ENCODE results near the gene GDF10.

Gene GDF10

DNA sequence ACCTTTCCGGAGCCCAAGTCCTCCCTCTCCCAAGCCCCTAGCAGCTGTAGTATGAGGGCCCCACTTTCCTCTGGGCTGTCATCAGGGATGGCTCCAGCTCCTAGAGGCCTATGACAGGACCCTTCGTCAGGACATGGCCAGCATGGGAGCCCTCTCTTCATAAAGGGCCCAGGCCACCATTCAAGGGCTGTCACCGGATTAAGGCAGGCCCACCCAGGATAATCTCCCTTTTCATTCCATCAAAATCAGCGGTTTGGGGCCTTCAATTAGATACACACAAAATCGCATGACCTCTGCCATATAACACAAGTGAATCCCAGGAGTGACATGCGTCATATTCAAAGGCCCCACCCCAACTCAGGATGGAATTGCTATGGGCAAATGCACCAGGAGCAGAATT, 12.2 kb upstream of the GDF10 start:
- H3K4me1 ChIP-seq (ENCODE audit: insufficient read depth, low read length, poor library complexity, severe bottlenecking): peaks cover 28% of the 10 kb centered on the region
- H3K9ac ChIP-seq (ENCODE audit: low read depth, low read length, poor library complexity, severe bottlenecking): no peak overlapping the region
- H3K79me2 ChIP-seq (ENCODE audit: insufficient read depth, low read length): no peaks in the 10 kb centered on the region
- H3K4me3 ChIP-seq (ENCODE audit: low read length, poor library complexity, severe bottlenecking): no peak overlapping the region
- no peak overlapping the region for H3K4me2 ChIP-seq (ENCODE audit: low read depth, low read length, poor library complexity, severe bottlenecking)
- no peaks in the 10 kb centered on the region for H3K36me3 ChIP-seq (ENCODE audit: insufficient read depth, low read length)
- TF ChIP-seq, protein P1, sequence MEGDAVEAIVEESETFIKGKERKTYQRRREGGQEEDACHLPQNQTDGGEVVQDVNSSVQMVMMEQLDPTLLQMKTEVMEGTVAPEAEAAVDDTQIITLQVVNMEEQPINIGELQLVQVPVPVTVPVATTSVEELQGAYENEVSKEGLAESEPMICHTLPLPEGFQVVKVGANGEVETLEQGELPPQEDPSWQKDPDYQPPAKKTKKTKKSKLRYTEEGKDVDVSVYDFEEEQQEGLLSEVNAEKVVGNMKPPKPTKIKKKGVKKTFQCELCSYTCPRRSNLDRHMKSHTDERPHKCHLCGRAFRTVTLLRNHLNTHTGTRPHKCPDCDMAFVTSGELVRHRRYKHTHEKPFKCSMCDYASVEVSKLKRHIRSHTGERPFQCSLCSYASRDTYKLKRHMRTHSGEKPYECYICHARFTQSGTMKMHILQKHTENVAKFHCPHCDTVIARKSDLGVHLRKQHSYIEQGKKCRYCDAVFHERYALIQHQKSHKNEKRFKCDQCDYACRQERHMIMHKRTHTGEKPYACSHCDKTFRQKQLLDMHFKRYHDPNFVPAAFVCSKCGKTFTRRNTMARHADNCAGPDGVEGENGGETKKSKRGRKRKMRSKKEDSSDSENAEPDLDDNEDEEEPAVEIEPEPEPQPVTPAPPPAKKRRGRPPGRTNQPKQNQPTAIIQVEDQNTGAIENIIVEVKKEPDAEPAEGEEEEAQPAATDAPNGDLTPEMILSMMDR (conservative IDR thresholded peaks at IDR 0.05; ENCODE audit: low read length): no peak
- TF ChIP-seq EZH2phosphoT487 (IDR thresholded peaks at IDR 0.05; ENCODE audit: borderline replicate concordance): no peak
- no peaks in the 10 kb centered on the region for H4K20me1 ChIP-seq (ENCODE audit: insufficient read depth, low read length, poor library complexity, severe bottlenecking)
- H3F3A ChIP-seq (ENCODE audit: low read depth): no peaks in the 10 kb centered on the region
- H3K9me2 ChIP-seq (replicated peaks; ENCODE audit: low read depth, low read length): no peaks in the 10 kb centered on the region
- no peaks in the 10 kb centered on the region for H3K27me3 ChIP-seq (ENCODE audit: insufficient read depth, low read length, poor library complexity, severe bottlenecking)
- no peak overlapping the region for H2AFZ ChIP-seq (ENCODE audit: low read length)
- H3K9me3 ChIP-seq (ENCODE audit: insufficient read depth, low read depth, low read length): no peaks in the 10 kb centered on the region

DNA sequence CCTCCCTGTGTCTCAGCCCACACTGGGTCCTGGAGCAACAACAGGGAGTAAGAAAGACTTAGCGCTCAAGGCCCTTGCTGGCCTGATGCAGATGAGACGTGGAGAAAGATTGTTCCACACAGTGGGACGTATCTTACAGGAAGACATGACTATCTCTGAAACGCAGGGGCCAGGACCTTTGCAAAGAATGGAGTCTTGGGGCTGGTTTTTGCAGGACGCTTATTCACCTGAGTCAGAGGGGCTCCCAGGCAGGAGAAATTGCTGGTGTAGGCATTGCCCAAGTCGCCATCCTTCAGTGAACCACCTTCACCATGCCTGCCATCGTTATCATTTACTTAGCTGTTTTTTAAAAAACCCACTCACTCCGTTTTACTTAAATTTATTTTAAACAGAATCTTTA, 11.8 kb upstream of the GDF10 start:
- Histone ChIP-seq H3K4me2 (ENCODE audit: low read depth, low read length, poor library complexity, severe bottlenecking) (no peak overlapping the region), H3F3A (ENCODE audit: low read depth) (no peaks in the 10 kb centered on the region), H2AFZ (ENCODE audit: low read length) (0 out of 2 replicates have a peak overlapping the region, but pooled peaks have one; percentile 35), H3K4me3 (ENCODE audit: low read length, poor library complexity, severe bottlenecking) (no peak overlapping the region), H3K79me2 (ENCODE audit: insufficient read depth, low read length) (no peaks in the 10 kb centered on the region), H3K4me1 (ENCODE audit: insufficient read depth, low read length, poor library complexity, severe bottlenecking) (peaks cover 27% of the 10 kb centered on the region), H3K27me3 (ENCODE audit: insufficient read depth, low read length, poor library complexity, severe bottlenecking) (no peaks in the 10 kb centered on the region), H3K9ac (ENCODE audit: low read depth, low read length, poor library complexity, severe bottlenecking) (no peak overlapping the region), H3K9me2 (replicated peaks; ENCODE audit: low read depth, low read length) (no peaks in the 10 kb centered on the region), H3K9me3 (ENCODE audit: insufficient read depth, low read depth, low read length) (no peaks in the 10 kb centered on the region), H3K36me3 (ENCODE audit: insufficient read depth, low read length) (no peaks in the 10 kb centered on the region), H4K20me1 (ENCODE audit: insufficient read depth, low read length, poor library complexity, severe bottlenecking) (no peaks in the 10 kb centered on the region)
- no peak for TF ChIP-seq EZH2phosphoT487 (IDR thresholded peaks at IDR 0.05; ENCODE audit: borderline replicate concordance)
- TF ChIP-seq, protein P1 (conservative IDR thresholded peaks at IDR 0.05; ENCODE audit: low read length): no peak

DNA sequence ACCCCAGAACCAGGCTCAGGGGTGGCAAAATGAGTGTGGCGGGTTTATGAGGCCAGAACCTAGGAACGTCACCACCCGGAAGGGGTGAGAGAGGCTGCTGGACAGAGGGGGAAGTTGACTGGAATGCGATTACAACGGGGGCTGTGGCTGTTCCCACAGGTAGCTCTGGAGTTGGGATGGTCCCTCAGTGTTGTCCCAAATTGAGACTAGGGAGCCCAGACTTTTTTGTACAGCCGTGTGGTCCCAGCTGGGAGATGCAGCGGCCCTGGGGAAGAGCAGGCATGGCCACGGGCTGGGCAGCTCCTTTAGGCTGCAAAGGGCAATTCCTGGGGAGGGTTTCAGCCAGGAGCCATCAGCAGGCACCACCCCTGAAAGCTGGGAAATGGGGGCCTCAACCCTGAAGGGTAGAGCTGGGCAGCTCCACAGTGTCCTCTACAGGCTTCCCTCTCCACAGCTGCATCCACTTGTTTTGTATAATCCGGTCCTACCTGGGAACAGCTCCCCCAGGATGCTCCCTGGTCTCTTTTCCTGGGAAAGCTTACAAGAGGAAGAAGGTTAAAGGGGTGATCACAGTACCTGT, 11.0 kb upstream of the GDF10 start:
- no peaks in the 10 kb centered on the region for H3K79me2 ChIP-seq (ENCODE audit: insufficient read depth, low read length)
- peaks cover 27% of the 10 kb centered on the region for H3K4me1 ChIP-seq (ENCODE audit: insufficient read depth, low read length, poor library complexity, severe bottlenecking)
- H3K9ac ChIP-seq (ENCODE audit: low read depth, low read length, poor library complexity, severe bottlenecking): no peak overlapping the region
- H3K9me2 ChIP-seq (replicated peaks; ENCODE audit: low read depth, low read length): no peaks in the 10 kb centered on the region
- H4K20me1 ChIP-seq (ENCODE audit: insufficient read depth, low read length, poor library complexity, severe bottlenecking): no peaks in the 10 kb centered on the region
- H3K36me3 ChIP-seq (ENCODE audit: insufficient read depth, low read length): no peaks in the 10 kb centered on the region
- H3F3A ChIP-seq (ENCODE audit: low read depth): no peaks in the 10 kb centered on the region
- H3K27me3 ChIP-seq (ENCODE audit: insufficient read depth, low read length, poor library complexity, severe bottlenecking): no peaks in the 10 kb centered on the region
- TF ChIP-seq, protein P1 (conservative IDR thresholded peaks at IDR 0.05; ENCODE audit: low read length): 0 out of 2 replicates have a peak, but pooled peaks have one; percentile 22
- no peak for TF ChIP-seq EZH2phosphoT487 (IDR thresholded peaks at IDR 0.05; ENCODE audit: borderline replicate concordance)
- 0 out of 2 replicates have a peak overlapping the region, but pooled peaks have one; percentile 35 for H2AFZ ChIP-seq (ENCODE audit: low read length)
- H3K4me3 ChIP-seq (ENCODE audit: low read length, poor library complexity, severe bottlenecking): no peak overlapping the region
- H3K4me2 ChIP-seq (ENCODE audit: low read depth, low read length, poor library complexity, severe bottlenecking): no peak overlapping the region
- no peaks in the 10 kb centered on the region for H3K9me3 ChIP-seq (ENCODE audit: insufficient read depth, low read depth, low read length)
